HCT116 (cell line): ENCODE data around the gene CCNYL1.
"Not testable (repeated sequence)": the region's sequence is repeated elsewhere in the genome, so short reads cannot be mapped to it uniquely, and the experiment has no call there.

Experiments
- CTCF ChIP-seq, 3 experiments: fragments of 200-600 bp in 1 of 3; sonication (generic) in 1 of 3; IDR thresholded peaks in 2 of 3; conservative IDR thresholded peaks in 1 of 3; 2 replicates each; pipeline ENCODE4 v1.5.1; 2012 to 2017; ENCODE audit warnings: low read depth in 2 of 3, low read length in 2 of 3, antibody characterized with exemption in 1 of 3, borderline replicate concordance in 1 of 3, control low read depth in 1 of 3, mild to moderate bottlenecking in 1 of 3, mixed read lengths in 1 of 3, mixed run types in 1 of 3, moderate library complexity in 1 of 3; ENCODE audit not compliant: insufficient read depth in 1 of 3
- EZH2 ChIP-seq: fragments of 200-600 bp; sonication (generic); IDR thresholded peaks from 2 replicates; pipeline ENCODE4 v1.6.1; 2017; ENCODE audit warnings: antibody characterized with exemption, mixed run types
- FOSL1 ChIP-seq: IDR thresholded peaks from 2 replicates; pipeline ENCODE4 v1.6.1; 2012; ENCODE audit warnings: low read depth
- JUND ChIP-seq: IDR thresholded peaks from 2 replicates; pipeline ENCODE4 v1.6.1; 2012
- MAX ChIP-seq: IDR thresholded peaks from 2 replicates; pipeline ENCODE4 v1.6.1; 2012
- POLR2A ChIP-seq: IDR thresholded peaks from 2 replicates; pipeline ENCODE4 v1.7.0; 2011; ENCODE audit warnings: borderline replicate concordance; ENCODE audit not compliant: insufficient read depth, insufficient read length; ENCODE audit errors: extremely low read depth
- RAD21 ChIP-seq: IDR thresholded peaks from 2 replicates; pipeline ENCODE4 v1.6.1; 2012; ENCODE audit warnings: low read depth, mild to moderate bottlenecking
- REST ChIP-seq: IDR thresholded peaks from 2 replicates; pipeline ENCODE4 v1.6.1; 2012; ENCODE audit warnings: low read depth
- SP1 ChIP-seq: IDR thresholded peaks from 2 replicates; pipeline ENCODE4 v1.6.1; 2012; ENCODE audit warnings: low read depth
- SRF ChIP-seq: IDR thresholded peaks from 2 replicates; pipeline ENCODE4 v1.6.1; 2012; ENCODE audit warnings: low read depth
- TCF7L2 ChIP-seq: IDR thresholded peaks from 2 replicates; pipeline ENCODE4 v1.7.0; 2011; ENCODE audit warnings: borderline replicate concordance, inconsistent platforms; ENCODE audit not compliant: insufficient read depth, insufficient read length; ENCODE audit errors: extremely low read depth
- ZNF274 ChIP-seq: fragments of 200-500 bp; sonication (Bioruptor generic); IDR thresholded peaks from 2 replicates; pipeline ENCODE4 v1.6.1; 2014; ENCODE audit warnings: mild to moderate bottlenecking, low read depth, low read length, inconsistent platforms

GRCh38 chr2:207696911-207697310 lies 14.5 kb upstream of the CCNYL1 start:
- TF ChIP-seq CTCF (IDR thresholded peaks at IDR 0.05 in 2 of 3, conservative IDR thresholded peaks at IDR 0.05 in 1 of 3; ENCODE audit: borderline replicate concordance in 1 of 3, insufficient read depth in 1 of 3, low read depth in 2 of 3, low read length in 2 of 3); FOSL1; POLR2A; REST; EZH2; TCF7L2; MAX; SRF; SP1; JUND; RAD21; ZNF274: not testable (repeated sequence)
